Activated T-cell treated with anti-CD3 and anti-CD28 coated beads for 4 hours (primary cell): ENCODE measurements around the gene NRAP.

Experiments
- DNase-seq: peaks from one replicate; pipeline ENCODE4 v3.0.0-alpha.2; 2020

NRAP gene

GRCh38 chr10:113630929-113631533, 32.8 kb downstream of the NRAP start:
- no peak for DNase-seq

- no peak for DNase-seq
Measured at GRCh38 chr10:113628607-113629153, 35.2 kb downstream of the NRAP start.

GRCh38 chr10:113627836-113628235, 36.0 kb downstream of the NRAP start:
- DNase-seq: no peak

GRCh38 chr10:113626809-113627355, 37.0 kb downstream of the NRAP start:
- no peak for DNase-seq

- DNase-seq: no peak
Measured at GRCh38 chr10:113625461-113626186, 38.2 kb downstream of the NRAP start.

GRCh38 chr10:113622831-113623230, 41.0 kb downstream of the NRAP start:
- no peak for DNase-seq

GRCh38 chr10:113621799-113622198, 42.0 kb downstream of the NRAP start:
- DNase-seq: no peak

- DNase-seq: no peak
Measured at GRCh38 chr10:113620936-113621335, 42.9 kb downstream of the NRAP start.

GRCh38 chr10:113620511-113620910, 43.3 kb downstream of the NRAP start:
- no peak for DNase-seq

- no peak for DNase-seq
Measured at GRCh38 chr10:113619401-113619800, 44.4 kb downstream of the NRAP start.

- no peak for DNase-seq
Measured at GRCh38 chr10:113618338-113618737, 45.5 kb downstream of the NRAP start.

- DNase-seq: no peak
Measured at GRCh38 chr10:113617086-113617485, 46.8 kb downstream of the NRAP start.

GRCh38 chr10:113616244-113617074, 47.4 kb downstream of the NRAP start:
- DNase-seq: no peak

- DNase-seq: no peak
Measured at GRCh38 chr10:113613977-113614690, 49.7 kb downstream of the NRAP start.

GRCh38 chr10:113613427-113613826, 50.4 kb downstream of the NRAP start:
- no peak for DNase-seq

- DNase-seq: no peak
Measured at GRCh38 chr10:113612154-113612553, 51.7 kb downstream of the NRAP start.

- DNase-seq: no peak
Measured at GRCh38 chr10:113610631-113611601, 52.9 kb downstream of the NRAP start.

GRCh38 chr10:113609704-113610108, 54.1 kb downstream of the NRAP start:
- no peak for DNase-seq

GRCh38 chr10:113605268-113605978, 58.4 kb downstream of the NRAP start:
- no peak for DNase-seq

- DNase-seq: no peak
Measured at GRCh38 chr10:113604572-113604971, 59.3 kb downstream of the NRAP start.
